Adipocyte (in vitro differentiated cells): ENCODE data around the gene KRT6C.

Experiments used
- DNase-seq: peaks from one replicate; pipeline ENCODE4 v3.0.0-alpha.2; 2015; ENCODE audit warnings: low read depth
- H3K27me3 ChIP-seq: replicated peaks from 2 replicates; pipeline ENCODE4 v1.7.0; 2013; ENCODE audit warnings: mild to moderate bottlenecking, low read length, moderate library complexity; ENCODE audit not compliant: control insufficient read depth, insufficient read depth
- H3K36me3 ChIP-seq: 2 replicates; pipeline ENCODE4 v1.7.0; 2013; ENCODE audit warnings: low read length, mild to moderate bottlenecking, moderate library complexity; ENCODE audit not compliant: control insufficient read depth, insufficient read depth, severe bottlenecking
- H3K4me1 ChIP-seq: 2 replicates; pipeline ENCODE4 v1.7.0; 2013; ENCODE audit warnings: mild to moderate bottlenecking, low read length, moderate library complexity; ENCODE audit not compliant: control insufficient read depth, insufficient read depth
- H3K4me3 ChIP-seq: 2 replicates; pipeline ENCODE4 v1.7.0; 2013; ENCODE audit warnings: mild to moderate bottlenecking, low read length, moderate library complexity
- H3K9ac ChIP-seq: 2 replicates; pipeline ENCODE4 v1.7.0; 2013; ENCODE audit warnings: mild to moderate bottlenecking, low read length, moderate library complexity
- H3K9me3 ChIP-seq: 2 replicates; pipeline ENCODE4 v1.7.0; 2013; ENCODE audit warnings: mild to moderate bottlenecking, low read length, moderate library complexity; ENCODE audit not compliant: control insufficient read depth

Gene KRT6C

DNA sequence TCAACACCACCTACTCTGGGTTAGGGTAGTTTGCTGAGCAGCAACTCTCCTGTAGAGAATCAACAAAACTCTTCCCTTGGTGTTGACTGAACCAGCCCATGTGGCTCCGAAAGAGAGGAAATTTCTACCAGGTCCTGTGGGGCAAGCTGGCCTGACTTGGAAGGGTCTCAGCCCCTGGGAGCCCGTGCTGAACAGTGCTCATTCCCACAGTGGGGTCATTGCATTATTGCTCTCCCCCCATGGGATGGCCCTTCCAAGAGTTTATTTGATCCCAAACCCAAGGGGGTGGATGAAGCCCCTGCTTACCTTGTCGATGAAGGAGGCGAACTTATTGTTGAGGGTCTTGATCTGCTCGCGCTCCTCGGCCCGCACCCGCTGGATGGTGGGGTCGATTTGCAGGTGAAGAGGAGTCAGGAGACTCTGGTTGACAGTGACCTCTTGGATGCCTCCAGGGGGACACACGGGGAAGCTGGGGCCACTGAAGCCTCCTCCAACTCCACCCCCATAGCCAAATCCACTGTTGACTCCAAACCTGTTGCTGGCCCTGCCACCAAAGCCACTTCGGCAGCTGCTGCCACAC, 40.0 kb downstream of the KRT6C start:
- Histone ChIP-seq H3K36me3 (no peaks in the 10 kb centered on the region), H3K4me3 (no peak overlapping the region), H3K9ac (no peak overlapping the region), H3K27me3 (peaks cover 46% of the 10 kb centered on the region), H3K9me3 (no peaks in the 10 kb centered on the region), H3K4me1 (no peaks in the 10 kb centered on the region)
- no peak for DNase-seq

GRCh38 chr12:52432559-52433207, 40.9 kb downstream of the KRT6C start:
- peaks cover 51% of the 10 kb centered on the region for H3K27me3 ChIP-seq
- no peaks in the 10 kb centered on the region for H3K4me1 ChIP-seq
- H3K36me3 ChIP-seq, result no peaks in the 10 kb centered on the region
- no peaks in the 10 kb centered on the region for H3K9me3 ChIP-seq
- DNase-seq, result no peak
- no peak overlapping the region for H3K9ac ChIP-seq
- no peak overlapping the region for H3K4me3 ChIP-seq

DNA sequence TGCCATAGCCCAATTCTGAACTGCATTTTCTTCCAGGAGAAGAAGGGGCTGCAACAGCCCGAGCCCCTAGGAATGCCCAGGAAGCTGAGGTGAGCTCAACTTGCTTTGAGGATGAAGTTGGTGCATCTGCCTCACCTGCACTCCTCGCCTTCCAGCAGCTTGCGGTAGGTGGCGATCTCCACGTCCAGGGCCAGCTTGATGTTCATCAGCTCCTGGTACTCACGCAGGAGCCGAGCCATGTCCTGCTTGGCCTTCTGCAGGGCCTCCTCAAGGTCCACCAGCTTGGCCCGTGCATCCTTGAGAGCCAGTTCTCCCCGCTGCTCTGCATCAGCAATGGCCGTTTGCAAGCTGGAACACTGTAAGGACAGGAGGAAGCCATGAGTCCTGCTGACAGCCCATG, 45.5 kb downstream of the KRT6C start:
- Histone ChIP-seq H3K4me3 (no peak overlapping the region), H3K4me1 (peaks cover 6% of the 10 kb centered on the region), H3K9ac (no peak overlapping the region), H3K27me3 (peaks cover 55% of the 10 kb centered on the region), H3K9me3 (no peaks in the 10 kb centered on the region), H3K36me3 (no peaks in the 10 kb centered on the region)
- DNase-seq, result no peak

DNA sequence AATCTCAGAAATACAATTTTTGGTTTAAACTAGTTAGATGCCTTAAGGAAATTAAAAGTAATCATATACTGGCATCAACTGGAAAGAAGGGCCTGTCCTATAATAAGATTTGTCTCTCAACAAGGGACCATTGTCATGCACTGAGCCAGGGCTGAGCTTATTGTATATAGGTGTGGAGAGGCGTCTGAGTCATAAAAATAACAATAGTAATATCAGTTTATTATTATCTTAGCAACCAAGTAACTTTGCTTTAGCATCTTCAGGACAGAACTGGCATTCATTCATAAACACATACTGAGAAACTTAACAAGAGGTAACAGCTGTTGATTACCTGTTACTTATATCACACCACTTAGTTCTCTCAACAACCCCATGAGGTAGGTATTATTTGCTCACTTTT, 46.5 kb downstream of the KRT6C start:
- no peak for DNase-seq
- H3K9ac ChIP-seq, result no peak overlapping the region
- no peaks in the 10 kb centered on the region for H3K36me3 ChIP-seq
- H3K27me3 ChIP-seq, result peaks cover 46% of the 10 kb centered on the region
- no peak overlapping the region for H3K4me3 ChIP-seq
- H3K4me1 ChIP-seq, result peaks cover 11% of the 10 kb centered on the region
- H3K9me3 ChIP-seq, result no peaks in the 10 kb centered on the region

DNA sequence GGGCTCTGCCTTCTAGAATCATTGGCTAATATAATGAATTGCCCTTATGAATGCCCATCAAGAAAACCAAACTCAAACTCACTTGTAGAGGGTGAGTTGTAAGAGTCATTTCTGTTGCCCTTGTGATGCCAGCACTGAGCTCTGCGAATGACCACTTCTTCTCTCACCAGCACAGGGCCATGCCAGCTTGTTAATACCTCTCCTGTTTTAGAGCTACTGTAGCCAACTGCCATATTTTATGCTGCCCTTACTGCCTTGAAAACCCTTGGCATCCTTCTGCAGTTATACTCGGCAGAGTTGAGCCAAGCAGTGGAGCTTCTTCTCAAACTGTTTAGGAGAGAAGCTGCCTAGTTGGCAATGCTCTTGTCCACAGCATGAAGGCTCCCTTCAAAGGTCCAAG, 47.6 kb downstream of the KRT6C start:
- H3K4me3 ChIP-seq, result no peak overlapping the region
- H3K36me3 ChIP-seq, result no peaks in the 10 kb centered on the region
- no peak overlapping the region for H3K9ac ChIP-seq
- H3K9me3 ChIP-seq, result no peaks in the 10 kb centered on the region
- H3K27me3 ChIP-seq, result peaks cover 44% of the 10 kb centered on the region
- peaks cover 11% of the 10 kb centered on the region for H3K4me1 ChIP-seq
- no peak for DNase-seq

- DNase-seq, result no peak
- H3K36me3 ChIP-seq, result no peaks in the 10 kb centered on the region
Measured at GRCh38 chr12:52425466-52425865, 48.1 kb downstream of the KRT6C start.

GRCh38 chr12:52423661-52424500, 49.7 kb downstream of the KRT6C start:
- H3K27me3 ChIP-seq, result peaks cover 30% of the 10 kb centered on the region
- H3K9me3 ChIP-seq, result no peaks in the 10 kb centered on the region
- H3K36me3 ChIP-seq, result no peaks in the 10 kb centered on the region
- no peak for DNase-seq
- H3K9ac ChIP-seq, result no peak overlapping the region
- H3K4me1 ChIP-seq, result peaks cover 11% of the 10 kb centered on the region
- no peak overlapping the region for H3K4me3 ChIP-seq

More at GRCh38 chr12:52425466-52425865, 48.1 kb downstream of the KRT6C start:
- H3K4me3 ChIP-seq, result no peak overlapping the region
- H3K9ac ChIP-seq, result no peak overlapping the region
- peaks cover 11% of the 10 kb centered on the region for H3K4me1 ChIP-seq
- H3K9me3 ChIP-seq, result no peaks in the 10 kb centered on the region
- peaks cover 38% of the 10 kb centered on the region for H3K27me3 ChIP-seq

- Histone ChIP-seq H3K4me1 (peaks cover 11% of the 10 kb centered on the region), H3K9me3 (no peaks in the 10 kb centered on the region), H3K27me3 (peaks cover 22% of the 10 kb centered on the region), H3K9ac (no peak overlapping the region), H3K4me3 (no peak overlapping the region), H3K36me3 (no peaks in the 10 kb centered on the region)
- DNase-seq, result no peak
Measured at GRCh38 chr12:52423035-52423434, 50.6 kb downstream of the KRT6C start.

DNA sequence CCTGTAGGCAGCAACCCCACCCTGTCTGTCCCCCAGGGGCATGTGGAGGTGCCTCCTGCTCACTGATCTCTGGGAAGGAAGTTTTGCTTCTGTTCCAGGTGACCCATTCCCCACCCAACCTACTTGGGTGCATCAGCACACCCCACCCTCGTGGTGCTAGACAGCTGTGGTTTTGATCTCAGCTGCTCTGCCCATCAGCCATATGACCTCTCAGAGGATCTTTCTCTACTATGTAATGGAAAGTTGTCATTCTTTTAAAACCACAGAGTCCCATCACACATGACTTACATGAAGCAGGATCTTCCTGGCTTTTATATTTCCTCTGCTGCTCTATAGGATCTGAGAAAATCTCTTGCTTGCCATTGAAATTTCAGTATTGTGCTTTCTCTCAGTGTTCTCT, 53.9 kb downstream of the KRT6C start:
- H3K36me3 ChIP-seq, result no peaks in the 10 kb centered on the region
- no peak overlapping the region for H3K9ac ChIP-seq
- H3K4me3 ChIP-seq, result no peak overlapping the region
- H3K4me1 ChIP-seq, result peaks cover 26% of the 10 kb centered on the region
- no peak for DNase-seq
- H3K9me3 ChIP-seq, result no peaks in the 10 kb centered on the region
- H3K27me3 ChIP-seq, result peaks cover 14% of the 10 kb centered on the region

- Histone ChIP-seq H3K27me3 (peaks cover 18% of the 10 kb centered on the region), H3K9ac (no peak overlapping the region), H3K4me1 (peaks cover 25% of the 10 kb centered on the region), H3K9me3 (no peaks in the 10 kb centered on the region), H3K4me3 (no peak overlapping the region), H3K36me3 (no peaks in the 10 kb centered on the region)
- no peak for DNase-seq
Measured at GRCh38 chr12:52418576-52419110, 55.0 kb downstream of the KRT6C start.
